ENCODE results near the gene OAT.

Gene OAT

DNA sequence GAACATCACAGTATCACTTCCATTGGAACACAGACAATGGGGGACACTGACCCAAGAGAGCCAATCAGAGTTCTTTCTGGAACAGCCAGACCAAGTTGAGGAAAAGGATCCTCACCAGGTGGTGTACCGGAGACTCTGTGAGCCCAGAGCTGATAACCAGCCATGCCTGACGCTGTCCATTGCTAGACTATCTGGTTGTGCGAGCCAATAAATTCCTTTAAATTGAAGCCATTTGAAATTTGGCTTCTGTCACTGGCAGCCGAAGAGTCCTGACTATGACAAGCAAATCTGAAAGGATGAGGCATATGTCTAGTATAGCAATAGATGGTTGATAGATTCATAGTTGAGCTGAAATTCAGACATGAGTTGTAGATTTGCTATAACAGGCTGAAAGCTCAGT lies 39.8 kb upstream of the OAT start:
- H3K79me1 ChIP-seq (replicated peaks; ENCODE audit: low read length, poor library complexity, severe bottlenecking) = peaks cover 5% of the 10 kb centered on the region
- DNase-seq = no peak
- H2BK15ac ChIP-seq (ENCODE audit: low read depth, poor library complexity, severe bottlenecking) = no peak overlapping the region
- peaks cover 5% of the 10 kb centered on the region for H3K4me1 ChIP-seq (ENCODE audit: control insufficient read depth, insufficient read depth, low read depth, low read length)
- H3K4me2 ChIP-seq (ENCODE audit: low read length, poor library complexity, severe bottlenecking) = no peak overlapping the region
- H2BK12ac ChIP-seq (ENCODE audit: low read length in 2 of 2) = no peak overlapping the region
- H2BK5ac ChIP-seq (ENCODE audit: low read depth, low read length, poor library complexity, severe bottlenecking) = no peak overlapping the region
- no peak overlapping the region for H2AFZ ChIP-seq (ENCODE audit: low read depth, low read length)
- H4K91ac ChIP-seq (ENCODE audit: low read length) = no peak overlapping the region
- H3K36me3 ChIP-seq (ENCODE audit: control insufficient read depth in 1 of 2, insufficient read depth in 2 of 2, low read depth in 1 of 2, low read length in 2 of 2) = no peaks in the 10 kb centered on the region
- H4K8ac ChIP-seq (ENCODE audit: low read length) = no peak overlapping the region
- H3K23ac ChIP-seq (ENCODE audit: low read length in 2 of 2) = no peak overlapping the region
- no peak overlapping the region for H3K4me3 ChIP-seq (ENCODE audit: insufficient read depth in 1 of 2, low read depth in 1 of 2, low read length in 2 of 2)
- H3K14ac ChIP-seq (ENCODE audit: low read length in 2 of 2) = no peak overlapping the region
- no peak overlapping the region for H3K4ac ChIP-seq (ENCODE audit: low read depth in 1 of 2, low read length in 2 of 2)
- H2AK5ac ChIP-seq (ENCODE audit: low read length, severe bottlenecking) = no peak overlapping the region
- no peak overlapping the region for H3K27ac ChIP-seq (ENCODE audit: low read length, poor library complexity, severe bottlenecking)
- H3K27me3 ChIP-seq (ENCODE audit: control insufficient read depth in 1 of 2, insufficient read depth in 1 of 2, low read length in 2 of 2) = peaks cover 24 to 42% of the 10 kb centered on the region in 2 experiments
- H3K9ac ChIP-seq (ENCODE audit: low read length) = no peak overlapping the region
- no peaks in the 10 kb centered on the region for H3K9me3 ChIP-seq (ENCODE audit: control insufficient read depth, low read length)
- no peak overlapping the region for H2BK120ac ChIP-seq (ENCODE audit: low read depth, low read length)
- 82% methylated on average over 4 of the region's 4 CpGs for WGBS
- H3K18ac ChIP-seq (ENCODE audit: low read depth in 1 of 2, low read length in 2 of 2) = no peak overlapping the region

DNA sequence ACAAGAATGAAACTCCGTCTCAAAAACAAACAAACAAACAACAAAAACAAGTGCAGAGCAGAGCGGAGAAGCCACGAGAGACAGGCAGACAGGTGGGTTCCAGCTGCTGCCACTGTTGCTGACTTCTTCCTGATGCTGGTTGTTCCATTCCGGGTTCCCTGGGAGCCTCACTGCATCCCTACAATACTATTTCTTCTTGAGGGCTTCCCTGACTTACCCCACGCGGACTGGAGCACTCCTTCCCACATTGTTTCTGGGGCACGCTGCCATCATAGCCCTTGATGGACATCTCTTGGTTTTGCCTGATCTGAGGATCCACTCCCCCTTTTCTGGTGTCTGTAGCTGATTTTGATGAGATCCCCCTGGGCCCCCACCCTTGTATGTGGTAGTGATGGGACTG lies 36.7 kb upstream of the OAT start:
- H2AK5ac ChIP-seq (ENCODE audit: low read length, severe bottlenecking) = no peak overlapping the region
- H4K8ac ChIP-seq (ENCODE audit: low read length) = no peak overlapping the region
- H2BK15ac ChIP-seq (ENCODE audit: low read depth, poor library complexity, severe bottlenecking) = no peak overlapping the region
- H3K4me1 ChIP-seq (ENCODE audit: control insufficient read depth, insufficient read depth, low read depth, low read length) = peaks cover 2% of the 10 kb centered on the region
- H2BK12ac ChIP-seq (ENCODE audit: low read length in 2 of 2) = no peak overlapping the region
- H2BK5ac ChIP-seq (ENCODE audit: low read depth, low read length, poor library complexity, severe bottlenecking) = no peak overlapping the region
- no peak overlapping the region for H3K14ac ChIP-seq (ENCODE audit: low read length in 2 of 2)
- no peak overlapping the region for H3K23ac ChIP-seq (ENCODE audit: low read length in 2 of 2)
- no peak overlapping the region for H2BK120ac ChIP-seq (ENCODE audit: low read depth, low read length)
- no peak overlapping the region for H3K4me3 ChIP-seq (ENCODE audit: insufficient read depth in 1 of 2, low read depth in 1 of 2, low read length in 2 of 2)
- no peak for DNase-seq
- no peak overlapping the region for H4K91ac ChIP-seq (ENCODE audit: low read length)
- no peak overlapping the region for H2AFZ ChIP-seq (ENCODE audit: low read depth, low read length)
- H3K9me3 ChIP-seq (ENCODE audit: control insufficient read depth, low read length) = no peaks in the 10 kb centered on the region
- H3K36me3 ChIP-seq (ENCODE audit: control insufficient read depth in 1 of 2, insufficient read depth in 2 of 2, low read depth in 1 of 2, low read length in 2 of 2) = no peaks in the 10 kb centered on the region
- WGBS = 79% methylated on average over 7 of the region's 7 CpGs
- no peak overlapping the region for H3K4ac ChIP-seq (ENCODE audit: low read depth in 1 of 2, low read length in 2 of 2)
- H3K4me2 ChIP-seq (ENCODE audit: low read length, poor library complexity, severe bottlenecking) = no peak overlapping the region
- no peak overlapping the region for H3K27ac ChIP-seq (ENCODE audit: low read length, poor library complexity, severe bottlenecking)
- H3K79me1 ChIP-seq (replicated peaks; ENCODE audit: low read length, poor library complexity, severe bottlenecking) = no peaks in the 10 kb centered on the region
- peaks cover 50 to 67% of the 10 kb centered on the region in 2 experiments for H3K27me3 ChIP-seq (ENCODE audit: control insufficient read depth in 1 of 2, insufficient read depth in 1 of 2, low read length in 2 of 2)
- H3K18ac ChIP-seq (ENCODE audit: low read depth in 1 of 2, low read length in 2 of 2) = no peak overlapping the region
- no peak overlapping the region for H3K9ac ChIP-seq (ENCODE audit: low read length)

DNA sequence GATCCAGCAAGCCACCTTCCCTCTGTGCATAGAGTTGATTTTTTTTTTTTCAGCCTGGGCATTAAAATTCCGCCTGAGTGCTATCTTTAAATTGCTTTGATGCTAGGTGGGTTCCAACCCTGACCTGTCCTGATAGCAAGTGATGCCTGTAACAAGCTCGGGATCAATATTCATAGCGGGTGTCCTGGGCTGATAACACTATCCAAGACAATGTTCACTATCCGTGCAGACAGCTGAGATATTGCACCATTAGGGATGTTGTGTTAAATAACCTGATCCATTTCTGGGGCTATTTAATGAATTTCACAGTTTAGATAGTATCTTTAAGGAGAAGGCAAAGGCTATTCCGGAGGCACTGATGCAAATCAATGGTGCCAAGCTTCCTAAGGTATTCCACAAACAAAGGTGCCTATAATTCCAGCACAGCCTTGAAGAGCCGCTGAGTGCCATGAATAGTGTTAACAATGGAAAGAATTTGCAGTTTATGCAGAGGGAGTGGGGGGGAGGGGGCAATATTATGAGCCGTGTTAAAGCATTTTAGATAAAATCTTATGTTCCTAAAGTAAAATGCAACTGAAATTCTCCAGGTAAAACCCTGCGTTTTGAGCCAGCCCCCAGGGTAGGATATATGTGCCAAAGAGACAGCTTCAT lies 35.4 kb upstream of the OAT start:
- Histone ChIP-seq H3K79me1 (replicated peaks; ENCODE audit: low read length, poor library complexity, severe bottlenecking) (no peaks in the 10 kb centered on the region), H2AK5ac (ENCODE audit: low read length, severe bottlenecking) (no peak overlapping the region), H2BK15ac (ENCODE audit: low read depth, poor library complexity, severe bottlenecking) (no peak overlapping the region), H3K36me3 (ENCODE audit: control insufficient read depth in 1 of 2, insufficient read depth in 2 of 2, low read depth in 1 of 2, low read length in 2 of 2) (no peaks in the 10 kb centered on the region), H3K9me3 (ENCODE audit: control insufficient read depth, low read length) (no peaks in the 10 kb centered on the region), H3K4me3 (ENCODE audit: insufficient read depth in 1 of 2, low read depth in 1 of 2, low read length in 2 of 2) (no peak overlapping the region), H3K23ac (ENCODE audit: low read length in 2 of 2) (no peak overlapping the region), H2BK12ac (ENCODE audit: low read length in 2 of 2) (no peak overlapping the region), H3K4me1 (ENCODE audit: control insufficient read depth, insufficient read depth, low read depth, low read length) (peaks cover 13% of the 10 kb centered on the region), H3K4me2 (ENCODE audit: low read length, poor library complexity, severe bottlenecking) (no peak overlapping the region), H3K27me3 (ENCODE audit: control insufficient read depth in 1 of 2, insufficient read depth in 1 of 2, low read length in 2 of 2) (peaks cover 61 to 79% of the 10 kb centered on the region in 2 experiments), H2BK120ac (ENCODE audit: low read depth, low read length) (no peak overlapping the region), H2BK5ac (ENCODE audit: low read depth, low read length, poor library complexity, severe bottlenecking) (no peak overlapping the region), H3K18ac (ENCODE audit: low read depth in 1 of 2, low read length in 2 of 2) (no peak overlapping the region), H3K14ac (ENCODE audit: low read length in 2 of 2) (no peak overlapping the region), H3K4ac (ENCODE audit: low read depth in 1 of 2, low read length in 2 of 2) (no peak overlapping the region), H3K9ac (ENCODE audit: low read length) (no peak overlapping the region), H4K8ac (ENCODE audit: low read length) (no peak overlapping the region), H2AFZ (ENCODE audit: low read depth, low read length) (no peak overlapping the region), H3K27ac (ENCODE audit: low read length, poor library complexity, severe bottlenecking) (no peak overlapping the region), H4K91ac (ENCODE audit: low read length) (no peak overlapping the region)
- no peak for DNase-seq
- WGBS = 43% methylated on average over 7 of the region's 8 CpGs

DNA sequence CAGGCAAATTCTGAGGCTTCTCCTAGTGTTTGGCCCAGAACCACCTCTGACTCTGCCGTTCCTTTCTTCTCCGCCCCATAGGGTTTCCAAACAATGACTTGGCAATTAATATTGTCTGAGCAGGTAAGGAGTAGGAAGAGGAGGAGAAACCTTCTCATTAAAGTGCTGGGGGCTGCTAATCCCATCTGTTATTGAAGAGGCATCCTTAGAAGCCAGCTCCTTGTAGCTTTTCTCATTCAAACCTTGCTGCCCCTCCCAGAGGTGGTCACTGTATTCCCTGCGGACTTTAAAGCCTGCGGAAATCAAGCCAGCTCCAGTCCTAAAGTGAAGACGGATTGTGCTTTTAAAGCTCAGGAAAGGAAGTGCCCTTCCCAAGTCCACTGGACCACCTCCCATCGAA lies 32.6 kb upstream of the OAT start:
- Histone ChIP-seq H3K27me3 (ENCODE audit: control insufficient read depth in 1 of 2, insufficient read depth in 1 of 2, low read length in 2 of 2) (peaks cover 89 to 90% of the 10 kb centered on the region in 2 experiments), H3K27ac (ENCODE audit: low read length, poor library complexity, severe bottlenecking) (no peak overlapping the region), H3K23ac (ENCODE audit: low read length in 2 of 2) (no peak overlapping the region), H2AK5ac (ENCODE audit: low read length, severe bottlenecking) (no peak overlapping the region), H3K36me3 (ENCODE audit: control insufficient read depth in 1 of 2, insufficient read depth in 2 of 2, low read depth in 1 of 2, low read length in 2 of 2) (no peaks in the 10 kb centered on the region), H3K9ac (ENCODE audit: low read length) (no peak overlapping the region), H3K4me2 (ENCODE audit: low read length, poor library complexity, severe bottlenecking) (no peak overlapping the region), H4K91ac (ENCODE audit: low read length) (no peak overlapping the region), H4K8ac (ENCODE audit: low read length) (no peak overlapping the region), H3K14ac (ENCODE audit: low read length in 2 of 2) (no peak overlapping the region), H2AFZ (ENCODE audit: low read depth, low read length) (no peak overlapping the region), H3K4ac (ENCODE audit: low read depth in 1 of 2, low read length in 2 of 2) (no peak overlapping the region), H3K9me3 (ENCODE audit: control insufficient read depth, low read length) (no peaks in the 10 kb centered on the region), H3K4me1 (ENCODE audit: control insufficient read depth, insufficient read depth, low read depth, low read length) (peaks cover 27% of the 10 kb centered on the region), H2BK120ac (ENCODE audit: low read depth, low read length) (no peak overlapping the region), H3K79me1 (replicated peaks; ENCODE audit: low read length, poor library complexity, severe bottlenecking) (no peaks in the 10 kb centered on the region), H2BK15ac (ENCODE audit: low read depth, poor library complexity, severe bottlenecking) (no peak overlapping the region), H2BK12ac (ENCODE audit: low read length in 2 of 2) (no peak overlapping the region), H3K4me3 (ENCODE audit: insufficient read depth in 1 of 2, low read depth in 1 of 2, low read length in 2 of 2) (no peak overlapping the region), H2BK5ac (ENCODE audit: low read depth, low read length, poor library complexity, severe bottlenecking) (no peak overlapping the region), H3K18ac (ENCODE audit: low read depth in 1 of 2, low read length in 2 of 2) (no peak overlapping the region)
- no peak for DNase-seq
- WGBS = 21% methylated on average over 6 of the region's 6 CpGs

Data from mesenchymal stem cell (in vitro differentiated cells and primary cell).